HG03097 (cell line): ENCODE measurements around the gene ACSL4.
"Not testable (repeated sequence)": the region's sequence is repeated elsewhere in the genome, so short reads cannot be mapped to it uniquely, and the experiment has no call there.

Experiments used
- ATAC-seq: cut with Tn5 transposase; IDR thresholded peaks from one replicate; pipeline ENCODE4 v1.9.1; 2021; ENCODE audit not compliant: unreplicated experiment, low FRiP score

The ACSL4 gene

GRCh38 chrX:109732017-109732801, 848 bp downstream of the ACSL4 start:
- peak; percentile 19 for ATAC-seq

- ATAC-seq: no peak
Measured at GRCh38 chrX:109728173-109728535, 4.9 kb downstream of the ACSL4 start.

GRCh38 chrX:109724971-109725370, 8.1 kb downstream of the ACSL4 start:
- not testable (repeated sequence) for ATAC-seq

- no peak for ATAC-seq
Measured at GRCh38 chrX:109720947-109721346, 12.1 kb downstream of the ACSL4 start.

GRCh38 chrX:109719264-109719663, 13.8 kb downstream of the ACSL4 start:
- ATAC-seq: no peak

GRCh38 chrX:109716431-109717028, 16.5 kb downstream of the ACSL4 start:
- ATAC-seq: no peak

GRCh38 chrX:109714340-109714958, 18.6 kb downstream of the ACSL4 start:
- ATAC-seq: no peak

- ATAC-seq: no peak
Measured at GRCh38 chrX:109710181-109710580, 22.9 kb downstream of the ACSL4 start.

GRCh38 chrX:109709129-109709631, 23.9 kb downstream of the ACSL4 start:
- ATAC-seq: peak; percentile 57

GRCh38 chrX:109707720-109708119, 25.3 kb downstream of the ACSL4 start:
- no peak for ATAC-seq

- no peak for ATAC-seq
Measured at GRCh38 chrX:109707319-109707718, 25.7 kb downstream of the ACSL4 start.

- peak; percentile 51 for ATAC-seq
Measured at GRCh38 chrX:109704563-109704962, 28.5 kb downstream of the ACSL4 start.

- no peak for ATAC-seq
Measured at GRCh38 chrX:109697855-109698254, 35.2 kb downstream of the ACSL4 start.

- ATAC-seq: no peak
Measured at GRCh38 chrX:109696146-109696740, 36.8 kb downstream of the ACSL4 start.

- ATAC-seq: no peak
Measured at GRCh38 chrX:109695637-109696036, 37.4 kb downstream of the ACSL4 start.

- no peak for ATAC-seq
Measured at GRCh38 chrX:109691752-109692151, 41.3 kb downstream of the ACSL4 start.

GRCh38 chrX:109691277-109691676, 41.8 kb downstream of the ACSL4 start:
- no peak for ATAC-seq

GRCh38 chrX:109687903-109688302, 45.2 kb downstream of the ACSL4 start:
- no peak for ATAC-seq

- no peak for ATAC-seq
Measured at GRCh38 chrX:109685656-109686078, 47.4 kb downstream of the ACSL4 start.

- no peak for ATAC-seq
Measured at GRCh38 chrX:109684136-109684535, 48.9 kb downstream of the ACSL4 start.

- ATAC-seq: no peak
Measured at GRCh38 chrX:109681475-109682081, 51.5 kb downstream of the ACSL4 start.
